Stimulated activated CD8-positive, alpha-beta memory T cell treated with anti-CD3 and anti-CD28 coated beads, Interleukin-7, amount 100 ng/mL, for 24 hours (primary cell): Measurements from ENCODE around the gene PDS5B.
"Not testable (repeated sequence)": the region's sequence is repeated elsewhere in the genome, so short reads cannot be mapped to it uniquely, and the experiment has no call there.

Experiments used
- DNase-seq: peaks from one replicate; pipeline ENCODE4 v3.0.0-alpha.2; 2020; ENCODE audit warnings: low read depth

PDS5B gene

GRCh38 chr13:32650705-32651311 is 64.6 kb downstream of the PDS5B start:
- DNase-seq: peak; percentile 21

- no peak for DNase-seq
These were observed 71.1 kb downstream of the PDS5B start for GRCh38 chr13:32657309-32657708.

DNA sequence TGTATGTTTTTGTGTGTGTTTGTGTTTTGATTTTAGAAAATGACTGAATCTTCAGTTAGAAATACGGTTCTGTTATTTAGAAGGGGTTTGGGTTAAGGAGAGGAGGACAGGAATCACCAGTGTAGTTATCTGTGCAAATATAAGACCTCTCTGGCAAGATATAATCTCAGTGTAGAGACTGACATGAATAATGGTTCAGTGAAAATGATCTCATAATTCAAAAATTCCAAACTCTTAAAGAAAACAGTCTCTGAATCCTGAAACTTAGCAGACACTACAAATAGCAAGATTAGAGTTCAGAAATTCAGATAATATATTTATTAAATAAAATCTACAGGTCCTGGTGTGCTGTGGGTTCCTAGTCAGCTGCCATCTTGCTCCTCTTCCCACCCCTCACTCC is 73.5 kb downstream of the PDS5B start:
- no peak for DNase-seq

GRCh38 chr13:32660227-32660626 is 74.0 kb downstream of the PDS5B start:
- DNase-seq: no peak

DNA sequence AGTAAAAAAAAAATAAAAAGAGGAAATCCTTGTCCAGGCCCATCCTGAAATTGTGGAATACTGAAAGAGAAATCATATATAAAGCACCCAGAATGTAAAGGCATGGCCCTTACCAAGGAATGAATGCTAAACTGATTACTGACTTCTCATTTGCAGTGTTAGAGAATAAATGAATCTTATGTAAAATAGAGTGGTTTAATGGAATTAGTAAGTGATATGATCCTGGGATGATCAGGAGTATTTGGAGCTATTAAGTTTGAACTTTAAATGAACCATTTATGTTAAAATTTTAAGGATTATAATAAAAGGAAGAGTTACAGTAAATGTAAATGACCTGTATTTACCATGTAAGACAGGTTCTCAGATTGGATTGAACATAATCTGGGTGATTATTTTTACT is 75.4 kb downstream of the PDS5B start:
- no peak for DNase-seq

DNA sequence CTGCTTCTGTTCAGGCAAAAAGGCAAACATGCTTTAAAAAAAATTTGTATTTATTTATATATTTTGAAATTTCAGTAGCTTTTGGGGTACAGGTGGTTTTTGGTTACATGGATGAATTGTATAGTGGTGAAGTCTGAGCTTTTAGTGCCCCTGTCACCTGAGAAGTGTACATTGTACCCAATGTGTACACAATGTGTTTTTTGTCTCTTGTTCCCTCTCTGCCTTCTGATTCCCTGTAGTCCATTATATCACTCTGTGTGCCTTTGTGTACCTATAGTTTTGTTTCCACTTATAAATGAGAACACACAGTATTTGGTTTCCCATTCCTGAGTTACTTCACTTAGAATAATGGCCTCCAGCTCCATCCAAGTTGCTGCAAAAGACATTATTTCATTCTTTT is 77.4 kb downstream of the PDS5B start:
- DNase-seq: no peak

DNA sequence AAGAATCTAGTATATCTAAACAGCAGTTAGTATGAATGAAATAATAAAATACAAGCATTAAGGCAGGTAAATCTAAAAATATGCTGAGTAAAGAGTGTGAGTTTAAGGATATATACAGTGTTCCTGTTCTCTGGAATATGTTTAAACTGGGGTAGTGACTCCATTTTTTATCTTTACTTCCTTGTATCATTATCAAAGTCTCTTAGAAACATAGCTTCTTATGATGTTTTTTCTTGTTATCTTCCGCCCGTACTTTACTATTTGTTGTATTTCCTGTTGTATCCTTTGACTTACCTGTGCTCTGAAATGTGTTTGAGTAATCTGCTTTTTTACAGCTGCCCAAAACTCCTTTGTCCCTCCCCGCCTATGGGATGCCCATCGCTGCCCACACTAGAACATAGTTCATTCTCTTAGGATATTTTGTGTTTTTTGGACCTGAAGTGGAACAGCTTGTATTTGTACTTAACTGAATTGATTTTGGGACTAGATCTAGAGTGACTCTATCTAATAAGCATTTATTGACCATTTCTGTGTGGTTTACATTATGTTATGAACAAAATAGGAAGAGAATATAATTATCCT is 80.8 kb downstream of the PDS5B start:
- no peak for DNase-seq

- no peak for DNase-seq
These were observed 82.9 kb downstream of the PDS5B start for GRCh38 chr13:32669030-32669646.

- no peak for DNase-seq
These were observed 88.3 kb downstream of the PDS5B start for GRCh38 chr13:32674503-32674902.

DNA sequence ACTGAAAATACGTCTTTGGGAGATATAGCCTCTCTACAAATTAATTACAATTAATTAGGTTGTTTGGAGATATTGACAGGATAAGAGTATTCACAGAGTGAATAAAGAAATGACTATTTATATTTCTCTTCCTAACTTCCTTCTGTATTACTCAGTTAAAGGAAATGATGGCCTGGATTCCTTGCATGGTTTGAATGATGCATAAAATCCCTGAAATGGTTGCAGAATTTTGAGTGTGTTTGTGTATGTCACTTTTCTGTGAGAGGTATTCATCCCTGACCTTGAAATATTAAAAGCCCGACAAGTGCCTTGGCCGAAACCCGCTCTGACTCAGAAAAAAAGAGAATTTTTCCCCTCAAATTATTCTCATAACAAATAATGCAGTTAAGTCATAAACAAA is 90.0 kb downstream of the PDS5B start:
- no peak for DNase-seq

DNA sequence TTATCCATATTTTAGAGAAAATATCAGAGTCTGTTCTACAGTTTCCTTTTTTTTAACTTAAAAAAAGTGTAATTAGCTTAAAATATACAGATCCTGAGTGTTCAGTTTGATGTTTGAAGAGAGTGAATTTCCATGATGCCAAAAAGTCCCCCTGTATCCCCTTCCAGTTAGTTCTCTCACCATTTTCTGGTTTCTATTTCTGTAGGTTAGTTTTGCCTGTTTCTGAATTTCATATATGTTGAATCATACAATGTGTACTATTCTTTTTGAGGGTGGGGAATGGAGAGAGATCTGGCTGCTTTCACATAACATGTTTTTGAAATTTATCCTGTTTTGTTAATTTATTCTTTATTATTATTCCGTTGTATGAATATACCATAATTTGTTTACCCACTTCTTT is 95.9 kb downstream of the PDS5B start:
- no peak for DNase-seq

DNA sequence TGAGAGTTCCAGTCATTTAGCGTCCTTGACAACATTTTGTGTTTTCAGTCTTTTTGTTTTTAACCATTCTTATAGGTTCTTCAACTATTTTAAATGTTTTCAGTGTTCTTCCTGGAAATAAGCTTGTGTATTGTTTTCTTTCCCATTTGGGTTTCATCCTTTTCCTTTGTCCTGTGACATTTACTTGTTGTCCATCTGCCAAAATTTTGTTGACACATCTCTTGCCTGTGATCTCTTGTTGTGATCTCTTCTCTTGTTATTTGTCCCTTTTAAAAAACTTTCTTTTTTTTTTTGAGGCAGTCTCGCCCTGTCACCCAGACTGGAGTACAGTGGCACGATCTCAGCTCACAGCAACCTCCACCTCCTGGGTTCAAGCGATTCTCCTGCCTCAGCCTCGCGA is 96.5 kb downstream of the PDS5B start:
- DNase-seq: no peak

DNA sequence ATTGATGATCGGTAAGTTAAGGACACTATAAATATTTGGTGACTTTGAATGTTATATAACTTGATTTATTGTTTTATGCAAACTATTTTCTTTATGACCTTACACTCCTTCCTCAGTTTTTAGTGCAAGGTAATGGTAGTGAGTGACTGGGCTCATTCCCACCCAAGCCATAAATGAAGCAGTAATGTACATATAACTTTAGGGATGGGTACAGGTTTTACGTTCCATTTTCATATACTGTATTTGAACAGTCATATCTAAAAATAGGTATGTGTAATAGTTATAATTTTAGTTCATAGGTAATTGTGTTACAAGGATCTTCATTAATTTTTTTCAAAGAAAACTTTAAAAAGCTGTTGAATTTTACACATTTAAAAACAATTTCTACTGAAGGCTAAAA is 101.0 kb downstream of the PDS5B start:
- no peak for DNase-seq

- DNase-seq: no peak
These were observed 109.5 kb downstream of the PDS5B start for GRCh38 chr13:32695602-32696250.

DNA sequence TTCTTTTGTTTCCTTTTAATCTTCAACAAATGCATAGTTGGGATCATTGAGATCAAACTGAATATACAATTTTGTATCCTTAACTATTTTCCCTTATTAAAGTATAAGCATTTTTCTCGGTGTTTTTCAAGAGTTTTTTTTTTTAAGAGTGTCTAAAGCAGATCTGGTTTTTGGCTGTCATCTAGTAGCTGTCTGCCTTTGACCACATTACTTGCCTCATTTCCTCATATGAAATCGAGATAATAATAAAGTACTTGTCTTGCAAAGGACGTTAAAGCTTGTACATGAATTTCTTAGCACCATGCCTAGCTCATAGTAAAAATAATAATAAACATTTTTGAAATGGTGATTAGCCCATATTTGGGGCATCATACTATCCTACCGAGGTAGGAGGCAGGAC is 121.2 kb downstream of the PDS5B start:
- no peak for DNase-seq

- no peak for DNase-seq
These were observed 127.1 kb downstream of the PDS5B start for GRCh38 chr13:32713397-32713796.

- not testable (repeated sequence) for DNase-seq
These were observed 129.9 kb downstream of the PDS5B start for GRCh38 chr13:32716201-32716600.

DNA sequence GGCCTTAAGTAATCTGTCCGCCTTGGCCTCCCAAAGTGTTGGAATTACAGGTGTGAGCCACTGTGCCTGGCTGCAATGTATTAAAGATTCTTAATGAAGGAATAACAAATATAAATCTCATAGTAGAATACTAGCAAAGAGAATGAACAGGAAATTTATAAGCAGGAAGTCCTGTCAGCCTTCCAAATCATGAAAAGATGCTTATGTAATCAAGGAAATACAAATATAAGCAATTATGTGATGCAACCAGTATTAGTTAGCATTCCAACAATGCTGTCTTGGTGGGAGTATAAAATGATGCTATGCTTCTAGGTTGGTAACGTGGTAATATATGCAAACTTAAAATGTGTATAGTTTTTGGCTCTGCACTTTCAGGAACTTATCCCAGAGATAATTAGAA is 133.8 kb downstream of the PDS5B start:
- no peak for DNase-seq

DNA sequence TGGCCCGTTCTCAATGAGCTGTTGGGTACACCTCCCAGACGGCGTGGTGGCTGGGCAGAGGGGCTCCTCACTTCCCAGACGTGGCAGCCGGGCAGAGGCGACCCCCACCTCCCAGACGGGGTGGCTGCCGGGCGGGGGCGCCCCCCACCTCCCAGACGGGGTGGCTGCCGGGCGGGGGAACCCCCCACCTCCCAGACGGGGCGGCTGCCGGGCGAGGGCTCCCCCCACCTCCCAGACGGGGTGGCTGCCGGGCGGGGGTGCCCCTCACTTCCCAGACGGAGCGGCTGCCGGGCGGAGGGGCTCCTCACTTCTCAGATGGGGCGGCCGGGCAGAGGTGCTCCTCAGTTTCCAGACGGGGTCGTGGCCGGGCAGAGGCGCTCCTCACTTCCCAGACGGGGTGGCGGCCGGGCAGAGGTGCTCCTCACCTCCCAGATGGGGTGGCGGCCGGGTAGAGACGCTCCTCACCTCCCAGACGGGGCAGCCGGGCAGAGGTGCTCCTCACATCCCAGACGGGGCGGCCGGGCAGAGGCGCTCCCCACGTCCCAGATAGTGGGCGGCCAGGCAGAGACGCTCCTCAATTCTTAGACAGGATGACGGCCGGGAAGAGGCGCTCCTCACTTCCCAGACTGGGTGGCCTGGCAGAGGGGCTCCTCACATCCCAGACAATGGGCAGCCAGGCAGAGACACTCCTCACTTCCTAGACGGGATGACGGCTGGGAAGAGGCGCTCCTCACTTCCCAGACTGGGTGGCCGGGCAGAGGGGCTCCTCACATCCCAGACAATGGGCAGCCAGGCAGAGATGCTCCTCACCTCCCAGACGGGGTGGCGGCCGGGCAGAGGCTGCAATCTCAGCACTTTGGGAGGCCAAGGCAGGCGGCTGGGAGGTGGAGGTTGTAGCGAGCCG is 135.1 kb downstream of the PDS5B start:
- not testable (repeated sequence) for DNase-seq

GRCh38 chr13:32722340-32722739 is 136.1 kb downstream of the PDS5B start:
- DNase-seq: no peak

DNA sequence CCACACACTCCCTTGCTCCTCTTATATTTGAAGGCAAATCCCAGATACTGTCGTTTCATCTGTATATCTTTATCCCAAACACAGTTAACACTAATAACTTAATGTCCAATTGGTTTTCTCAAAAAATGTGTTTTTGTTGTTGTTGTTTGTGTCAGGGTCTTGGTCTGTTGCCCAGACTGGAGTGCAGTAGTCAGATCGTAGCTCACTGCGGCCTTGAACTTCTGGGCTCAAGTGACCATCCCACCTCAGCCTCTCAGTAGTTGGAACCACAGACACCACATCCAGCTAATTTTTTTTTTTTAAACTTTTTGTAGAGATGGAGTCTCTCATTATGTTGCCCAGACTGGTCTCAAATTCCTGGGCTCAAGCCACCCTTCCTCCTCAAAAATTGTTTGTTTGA is 137.7 kb downstream of the PDS5B start:
- no peak for DNase-seq

- no peak for DNase-seq
These were observed 140.3 kb downstream of the PDS5B start for GRCh38 chr13:32726374-32727037.
